ENCODE data around the gene CNGB1. TPM values are rescaled to one million over a fixed set of nuclear protein-coding genes. Genes with fewer than 3 reads are reported as not detected.
A peak's percentile ranks its signal among the peaks of the same experiment; 100 is the strongest.

Gene CNGB1
- total and polyA plus RNA-seq, 8 donors, result 0.03 to 0.43 (median 0.05) TPM; not detected in 3

- no peak for DNase-seq
- no peak overlapping the region for H3K4me3 ChIP-seq
- TF ChIP-seq CTCF (IDR thresholded peaks at IDR 0.05), result no peak
- FAIRE-seq, result no peak
- 49 to 51% methylated on average over 28 of the region's 28 CpGs for WGBS, 2 donors
- H3K9me3 ChIP-seq, result no peaks in the 10 kb centered on the region
- H3K36me3 ChIP-seq, result no peaks in the 10 kb centered on the region
- H3K27ac ChIP-seq, result no peak overlapping the region
- intact Hi-C loops (cut with DNase I), result no loop called here
- H3K4me1 ChIP-seq, result no peaks in the 10 kb centered on the region
- ATAC-seq, result peak in 3 of 4 donors; percentile 43 to 66 (median 54)
- H3K27me3 ChIP-seq, result no peaks in the 10 kb centered on the region
Observed at GRCh38 chr16:57906382-57907316, 64.3 kb downstream of the CNGB1 start.

GRCh38 chr16:57904101-57904500 is 66.8 kb downstream of the CNGB1 start:
- Histone ChIP-seq H3K4me1 (no peaks in the 10 kb centered on the region), H3K4me3 (no peak overlapping the region), H3K36me3 (no peaks in the 10 kb centered on the region), H3K27ac (no peak overlapping the region), H3K9me3 (no peaks in the 10 kb centered on the region), H3K27me3 (no peaks in the 10 kb centered on the region)
- TF ChIP-seq CTCF (IDR thresholded peaks at IDR 0.05), result no peak
- no peak for FAIRE-seq
- WGBS, 2 donors, result 62 to 64% methylated on average over 8 of the region's 8 CpGs
- ATAC-seq, result no peak
- DNase-seq, result no peak
- intact Hi-C loops (cut with DNase I), result loop anchor here in 1 of 3 donors (5.0 kb wide), 1 partner anchor 98 kb away; the partner anchor contains the start of genes USB1 and ZNF319

GRCh38 chr16:57903656-57904055 is 67.3 kb downstream of the CNGB1 start:
- TF ChIP-seq CTCF (IDR thresholded peaks at IDR 0.05), result no peak
- H3K4me3 ChIP-seq, result no peak overlapping the region
- DNase-seq (no peak), FAIRE-seq (no peak), ATAC-seq (no peak)
- no peaks in the 10 kb centered on the region for H3K9me3 ChIP-seq
- H3K27ac ChIP-seq, result no peak overlapping the region
- no peaks in the 10 kb centered on the region for H3K27me3 ChIP-seq
- no peaks in the 10 kb centered on the region for H3K36me3 ChIP-seq
- intact Hi-C loops (cut with DNase I), result loop anchor here in 1 of 3 donors (5.0 kb wide), 1 partner anchor 99 kb away; the partner anchor contains the start of genes USB1 and ZNF319
- WGBS, 2 donors, result 61 to 76% methylated on average over 18 of the region's 18 CpGs
- no peaks in the 10 kb centered on the region for H3K4me1 ChIP-seq

- DNase-seq (no peak), FAIRE-seq (no peak), ATAC-seq (no peak)
- no peaks in the 10 kb centered on the region for H3K4me1 ChIP-seq
- TF ChIP-seq CTCF (IDR thresholded peaks at IDR 0.05), result no peak
- intact Hi-C loops (cut with DNase I), result loop anchor here in 2 of 3 donors (2.0 to 5.0 kb wide), 2 partner anchors 97 to 101 kb away; partner anchors contain the start of genes USB1 (in 1 of the 2) and ZNF319 (in 1 of the 2)
- no peak overlapping the region for H3K4me3 ChIP-seq
- no peaks in the 10 kb centered on the region for H3K36me3 ChIP-seq
- 88 to 89% methylated on average over 12 of the region's 12 CpGs for WGBS, 2 donors
- no peaks in the 10 kb centered on the region for H3K9me3 ChIP-seq
- H3K27ac ChIP-seq, result no peak overlapping the region
- H3K27me3 ChIP-seq, result no peaks in the 10 kb centered on the region
Observed at GRCh38 chr16:57901480-57902069, 69.4 kb downstream of the CNGB1 start.
